HCT116 (cell line): Measurements from ENCODE around the gene C8A. TPM values are rescaled to one million over a fixed set of nuclear protein-coding genes. Genes with fewer than 3 reads are reported as not detected.

ENCODE experiments used
- ATAC-seq: fragments of 200-7000 bp; cut with Tn5 transposase; 2 replicates; pipeline ENCODE4 v1.9.1; 2020; ENCODE audit warnings: mild to moderate bottlenecking, moderate library complexity
- BruUV-seq: library from RNA; stranded (reverse); fragments of 400-500 nt; replicated peaks from 2 replicates; lab custom pipeline; 2021; lab: Mats Ljungman, UMichigan
- CTCF ChIA-PET: fragments of 300-600 bp; sonication (Branson Sonifier 250); formaldehyde crosslinking; loops from one replicate; lab custom pipeline; 2021; ENCODE audit warnings: antibody characterized with exemption; lab: Charles Lee
- POLR2A ChIA-PET: fragments of 300-600, 350-600 bp; sonication (Branson Sonifier 250); formaldehyde crosslinking; loops from one replicate; lab custom pipeline; 2021; ENCODE audit warnings: antibody characterized with exemption; lab: Charles Lee
- RAD21 ChIA-PET, 2 experiments: fragments of 300-600 bp; sonication (Branson Sonifier 250); formaldehyde crosslinking; loops; one replicate each; lab custom pipeline; 2023; ENCODE audit warnings: low total read pairs in 2 of 2; ENCODE audit not compliant: uncharacterized antibody in 2 of 2, unreplicated experiment in 2 of 2, low non-redundant PET in 1 of 2; lab: Charles Lee
- DNase-seq: peaks from one replicate; pipeline ENCODE4 v3.0.0-alpha.2; 2010; ENCODE audit warnings: low read depth, low spot score
- H2AFZ ChIP-seq: fragments of 200-600 bp; shearing (Covaris generic), sonication (generic); 2 replicates; pipeline ENCODE4 v1.6.1; 2017; ENCODE audit warnings: low read depth, mixed run types, mixed read lengths, antibody characterized with exemption, low read length; ENCODE audit not compliant: poor library complexity, severe bottlenecking
- H3K27ac ChIP-seq: 2 replicates; pipeline ENCODE4 v1.5.1; 2012; ENCODE audit warnings: low read depth, low read length
- H3K27me3 ChIP-seq: fragments of 200-600 bp; sonication (generic); 2 replicates; pipeline ENCODE4 v1.6.1; 2016; ENCODE audit warnings: mixed run types, low read length, mixed read lengths; ENCODE audit not compliant: insufficient read depth
- H3K36me3 ChIP-seq, 2 experiments: fragments of 200-500 bp in 1 of 2; fragments of 200-600 bp in 1 of 2; sonication (Bioruptor generic) in 1 of 2; sonication (generic) in 1 of 2; 2 replicates each; pipeline versions ENCODE4 v1.5.1 to v1.6.1; 2014 to 2016; ENCODE audit warnings: low read length in 2 of 2, inconsistent platforms in 1 of 2, mixed read lengths in 1 of 2, mixed run types in 1 of 2; ENCODE audit not compliant: insufficient read depth in 2 of 2, control insufficient read depth in 1 of 2
- H3K4me1 ChIP-seq, 2 experiments: fragments of 200-600 bp in 1 of 2; sonication (generic) in 1 of 2; 2 replicates each; pipeline versions ENCODE4 v1.5.1 to v1.6.1; 2012 to 2017; ENCODE audit warnings: low read length in 2 of 2, inconsistent platforms in 1 of 2, mild to moderate bottlenecking in 1 of 2, mixed read lengths in 1 of 2, mixed run types in 1 of 2, moderate library complexity in 1 of 2; ENCODE audit not compliant: insufficient read depth in 2 of 2, control insufficient read depth in 1 of 2
- H3K4me2 ChIP-seq: fragments of 200-600 bp; sonication (generic); 2 replicates; pipeline ENCODE4 v1.6.1; 2017; ENCODE audit warnings: mixed run types, low read length, mixed read lengths
- H3K4me3 ChIP-seq, 2 experiments: fragments of 200-600 bp in 1 of 2; sonication (generic) in 1 of 2; replicated peaks in 1 of 2; 2 replicates each; pipeline ENCODE4 v1.5.1; 2011 to 2016; ENCODE audit warnings: low read length in 2 of 2, control low read depth in 1 of 2, low read depth in 1 of 2, mild to moderate bottlenecking in 1 of 2, mixed read lengths in 1 of 2, mixed run types in 1 of 2
- H3K79me2 ChIP-seq: fragments of 200-600 bp; sonication (generic); 2 replicates; pipeline ENCODE4 v1.6.1; 2017; ENCODE audit warnings: mild to moderate bottlenecking, mixed run types, low read length, moderate library complexity, mixed read lengths; ENCODE audit not compliant: insufficient read depth
- H3K9ac ChIP-seq: fragments of 200-600 bp; sonication (generic); 2 replicates; pipeline ENCODE4 v1.6.1; 2016; ENCODE audit warnings: low read length, mixed read lengths
- H3K9me2 ChIP-seq: fragments of 200-600 bp; sonication (generic), shearing (Covaris generic); 2 replicates; pipeline ENCODE4 v1.6.1; 2017; ENCODE audit warnings: mixed run types, mild to moderate bottlenecking, moderate library complexity; ENCODE audit not compliant: insufficient read depth
- H3K9me3 ChIP-seq, 2 experiments: fragments of 200-500 bp in 1 of 2; fragments of 200-600 bp in 1 of 2; sonication (Bioruptor generic) in 1 of 2; sonication (generic) in 1 of 2; 2 replicates each; pipeline ENCODE4 v1.6.1; 2014 to 2017; ENCODE audit warnings: low read length in 2 of 2, mixed read lengths in 2 of 2, inconsistent platforms in 1 of 2, low read depth in 1 of 2, mild to moderate bottlenecking in 1 of 2, mixed run types in 1 of 2, moderate library complexity in 1 of 2; ENCODE audit not compliant: control insufficient read depth in 1 of 2, insufficient read depth in 1 of 2
- H4K20me1 ChIP-seq: fragments of 200-600 bp; sonication (generic), shearing (Covaris generic); 2 replicates; pipeline ENCODE4 v1.6.1; 2017; ENCODE audit warnings: mixed run types, mild to moderate bottlenecking, moderate library complexity; ENCODE audit not compliant: insufficient read depth
- CBX3 ChIP-seq: IDR thresholded peaks from 2 replicates; pipeline ENCODE4 v1.6.1; 2012; ENCODE audit warnings: low read depth
- CTCF ChIP-seq, 3 experiments: fragments of 200-600 bp in 1 of 3; sonication (generic) in 1 of 3; IDR thresholded peaks in 2 of 3; conservative IDR thresholded peaks in 1 of 3; 2 replicates each; pipeline ENCODE4 v1.5.1; 2012 to 2017; ENCODE audit warnings: low read depth in 2 of 3, low read length in 2 of 3, antibody characterized with exemption in 1 of 3, borderline replicate concordance in 1 of 3, control low read depth in 1 of 3, mild to moderate bottlenecking in 1 of 3, mixed read lengths in 1 of 3, mixed run types in 1 of 3, moderate library complexity in 1 of 3; ENCODE audit not compliant: insufficient read depth in 1 of 3
- EGR1 ChIP-seq: IDR thresholded peaks from 2 replicates; pipeline ENCODE4 v1.6.1; 2012; ENCODE audit warnings: low read depth
- ELF1 ChIP-seq: IDR thresholded peaks from 2 replicates; pipeline ENCODE4 v1.6.1; 2012; ENCODE audit warnings: low read depth, borderline replicate concordance
- FOSL1 ChIP-seq: IDR thresholded peaks from 2 replicates; pipeline ENCODE4 v1.6.1; 2012; ENCODE audit warnings: low read depth
- MAX ChIP-seq: IDR thresholded peaks from 2 replicates; pipeline ENCODE4 v1.6.1; 2012
- POLR2A ChIP-seq: IDR thresholded peaks from 2 replicates; pipeline ENCODE4 v1.7.0; 2011; ENCODE audit warnings: borderline replicate concordance; ENCODE audit not compliant: insufficient read depth, insufficient read length; ENCODE audit errors: extremely low read depth
- RAD21 ChIP-seq: IDR thresholded peaks from 2 replicates; pipeline ENCODE4 v1.6.1; 2012; ENCODE audit warnings: low read depth, mild to moderate bottlenecking
- SIN3A ChIP-seq: IDR thresholded peaks from 2 replicates; pipeline ENCODE4 v1.6.1; 2012; ENCODE audit warnings: low read depth
- YY1 ChIP-seq: IDR thresholded peaks from 2 replicates; pipeline ENCODE4 v1.6.1; 2011; ENCODE audit warnings: low read length, low read depth, moderate library complexity, mild to moderate bottlenecking; ENCODE audit not compliant: insufficient replicate concordance; ENCODE audit errors: extremely low read depth
- ZFX ChIP-seq: fragments of 450-650 bp; IDR thresholded peaks from 2 replicates; pipeline ENCODE4 v1.6.1; 2017
- ZNF274 ChIP-seq: fragments of 200-500 bp; sonication (Bioruptor generic); IDR thresholded peaks from 2 replicates; pipeline ENCODE4 v1.6.1; 2014; ENCODE audit warnings: mild to moderate bottlenecking, low read depth, low read length, inconsistent platforms
- intact Hi-C: fragments of 100-400 bp; cut with micrococcal nuclease; formaldehyde crosslinking; loops from 2 replicates; pipeline ENCODE4 v1.10.0; 2022
- total RNA-seq: library from RNA; stranded (reverse); gene quantifications from one replicate; pipeline ENCODE4 v1.2.1, GENCODE V29; 2021; ENCODE audit not compliant: unreplicated experiment
- TF ChIP-seq, protein P1 (sequence below): IDR thresholded peaks from 2 replicates; pipeline ENCODE4 v1.6.1; 2011; ENCODE audit warnings: mild to moderate bottlenecking, low read length, moderate library complexity; ENCODE audit not compliant: insufficient replicate concordance; ENCODE audit errors: extremely low read depth

C8A gene
- total RNA-seq, 1 experiment from 2014 or later = 0.10 TPM

- H3K36me3 ChIP-seq = no peaks in the 10 kb centered on the region
- no TSS peak for BruUV-seq
- no peak within 1 kb of the TSS for H3K4me2 ChIP-seq
- no peak within 1 kb of the TSS for H2AFZ ChIP-seq
- H3K9ac ChIP-seq = no peak within 1 kb of the TSS
- DNase-seq = no peak
- TF ChIP-seq FOSL1 (no peak), RAD21 (no peak), SIN3A (no peak), CBX3 (no peak), POLR2A (no peak), ELF1 (no peak)
- no peaks in the 10 kb centered on the region for H3K9me3 ChIP-seq
- peaks cover 5% of the 10 kb centered on the region; the same call in 1 of the 2 replicates for H3K27me3 ChIP-seq
- no peak for ATAC-seq
- no peak within 1 kb of the TSS for H3K27ac ChIP-seq
- no peaks in the 10 kb centered on the region for H3K4me1 ChIP-seq
- ChIA-PET CTCF (interaction anchor here (1.6 kb wide), 1 partner anchor 12 kb away, joined by 3 read pairs; no protein-coding TSS in a partner anchor), POLR2A (no interaction called here), RAD21 (no interaction called here)
- H3K79me2 ChIP-seq = no peaks in the 10 kb centered on the region
- H3K9me2 ChIP-seq = no peaks in the 10 kb centered on the region
- intact Hi-C loops = no loop called here
- H3K4me3 ChIP-seq = no peak within 1 kb of the TSS
- H4K20me1 ChIP-seq = no peaks in the 10 kb centered on the region
Measured at GRCh38 chr1:56819387-56819899, 35.2 kb upstream of the C8A start, which contains the start of gene FYB2. Gene FYB2, minus strand, starts transcription at chr1:56819404. Its CDS starts 114 bp downstream, at chr1:56819290.

DNA sequence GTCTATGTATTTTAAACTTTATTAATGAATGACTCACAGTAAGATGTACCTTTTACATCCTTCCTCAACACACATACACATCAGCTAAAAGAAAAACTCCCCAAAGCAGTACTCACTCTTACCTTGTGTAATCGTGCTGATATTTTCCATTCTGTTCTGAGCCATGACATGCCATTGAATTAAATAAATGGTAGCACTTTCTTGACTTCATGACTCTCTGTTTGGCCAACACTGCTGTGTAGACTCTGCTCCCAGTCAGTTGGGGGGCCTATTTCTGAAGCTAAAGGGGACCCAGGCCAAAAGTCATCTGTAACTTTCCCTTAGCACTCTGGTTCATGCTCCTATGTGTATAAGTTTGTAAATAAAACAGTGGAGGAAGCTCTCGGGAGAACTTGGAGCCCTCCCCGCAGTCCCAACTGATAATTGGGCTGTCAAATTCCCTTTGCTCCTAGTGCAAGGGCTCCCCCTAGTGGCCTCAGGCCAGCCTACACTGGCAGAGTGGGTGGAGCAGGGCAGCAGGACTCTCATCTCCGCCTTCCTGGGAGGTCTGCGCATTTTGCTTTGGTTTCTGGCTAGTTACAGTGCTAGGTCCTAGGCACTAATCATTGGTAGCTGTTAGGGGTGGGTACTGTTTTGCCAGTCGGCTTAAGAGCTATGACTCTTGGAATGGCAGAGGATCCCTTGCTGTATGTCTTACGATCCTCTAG lies 33.7 kb upstream of the C8A start:
- no peaks in the 10 kb centered on the region for H4K20me1 ChIP-seq
- no peaks in the 10 kb centered on the region for H3K4me1 ChIP-seq
- H3K27ac ChIP-seq = no peak overlapping the region
- no peaks in the 10 kb centered on the region for H3K9me2 ChIP-seq
- DNase-seq = peak; percentile 51
- intact Hi-C loops = loop anchor here (1.0 to 2.0 kb wide), 2 partner anchors 62 to 1536 kb away; no protein-coding TSS in a partner anchor
- H3K79me2 ChIP-seq = no peaks in the 10 kb centered on the region
- H3K27me3 ChIP-seq = peaks cover 5% of the 10 kb centered on the region
- H3K4me2 ChIP-seq = no peak overlapping the region
- H3K9ac ChIP-seq = no peak overlapping the region
- ChIA-PET POLR2A (no interaction called here), CTCF (interaction anchor here (0.9 to 2.7 kb wide), 6 partner anchors 10 to 1749 kb away, joined by 3 to 12 read pairs (median 5); no protein-coding TSS in a partner anchor), RAD21 (no interaction called here)
- H3K36me3 ChIP-seq = no peaks in the 10 kb centered on the region
- BruUV-seq = no TSS peak
- peak; percentile 97 for ATAC-seq
- H3K9me3 ChIP-seq = no peaks in the 10 kb centered on the region
- H3K4me3 ChIP-seq = no peak overlapping the region
- no peak overlapping the region for H2AFZ ChIP-seq
- TF ChIP-seq CTCF (IDR thresholded peaks at IDR 0.05 in 2 of 3, conservative IDR thresholded peaks at IDR 0.05 in 1 of 3; ENCODE audit: borderline replicate concordance in 1 of 3, insufficient read depth in 1 of 3, low read depth in 2 of 3, low read length in 2 of 3) (peak; percentile 68 to 98 (median 97); a peak in 5 of 6 replicates), ZFX (no peak), SIN3A (no peak), YY1 (peak; percentile 53), EGR1 (peak; percentile 46; the same call in 1 of the 2 replicates), ZNF274 (no peak), MAX (no peak)
- TF ChIP-seq, protein P1, sequence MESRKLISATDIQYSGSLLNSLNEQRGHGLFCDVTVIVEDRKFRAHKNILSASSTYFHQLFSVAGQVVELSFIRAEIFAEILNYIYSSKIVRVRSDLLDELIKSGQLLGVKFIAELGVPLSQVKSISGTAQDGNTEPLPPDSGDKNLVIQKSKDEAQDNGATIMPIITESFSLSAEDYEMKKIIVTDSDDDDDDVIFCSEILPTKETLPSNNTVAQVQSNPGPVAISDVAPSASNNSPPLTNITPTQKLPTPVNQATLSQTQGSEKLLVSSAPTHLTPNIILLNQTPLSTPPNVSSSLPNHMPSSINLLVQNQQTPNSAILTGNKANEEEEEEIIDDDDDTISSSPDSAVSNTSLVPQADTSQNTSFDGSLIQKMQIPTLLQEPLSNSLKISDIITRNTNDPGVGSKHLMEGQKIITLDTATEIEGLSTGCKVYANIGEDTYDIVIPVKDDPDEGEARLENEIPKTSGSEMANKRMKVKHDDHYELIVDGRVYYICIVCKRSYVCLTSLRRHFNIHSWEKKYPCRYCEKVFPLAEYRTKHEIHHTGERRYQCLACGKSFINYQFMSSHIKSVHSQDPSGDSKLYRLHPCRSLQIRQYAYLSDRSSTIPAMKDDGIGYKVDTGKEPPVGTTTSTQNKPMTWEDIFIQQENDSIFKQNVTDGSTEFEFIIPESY = no peak
